Pericardium fibroblast (primary cell): ENCODE data around the gene SDK2. TPM values are rescaled to one million over a fixed set of nuclear protein-coding genes. Genes with fewer than 3 reads are reported as not detected.

ENCODE experiments used
- total RNA-seq: library from RNA; depleted of rRNA; stranded (reverse); fragments of >200 nt; gene quantifications from 2 replicates; pipeline ENCODE4 v1.2.3, GENCODE V29; 2015

Gene SDK2, protein sequence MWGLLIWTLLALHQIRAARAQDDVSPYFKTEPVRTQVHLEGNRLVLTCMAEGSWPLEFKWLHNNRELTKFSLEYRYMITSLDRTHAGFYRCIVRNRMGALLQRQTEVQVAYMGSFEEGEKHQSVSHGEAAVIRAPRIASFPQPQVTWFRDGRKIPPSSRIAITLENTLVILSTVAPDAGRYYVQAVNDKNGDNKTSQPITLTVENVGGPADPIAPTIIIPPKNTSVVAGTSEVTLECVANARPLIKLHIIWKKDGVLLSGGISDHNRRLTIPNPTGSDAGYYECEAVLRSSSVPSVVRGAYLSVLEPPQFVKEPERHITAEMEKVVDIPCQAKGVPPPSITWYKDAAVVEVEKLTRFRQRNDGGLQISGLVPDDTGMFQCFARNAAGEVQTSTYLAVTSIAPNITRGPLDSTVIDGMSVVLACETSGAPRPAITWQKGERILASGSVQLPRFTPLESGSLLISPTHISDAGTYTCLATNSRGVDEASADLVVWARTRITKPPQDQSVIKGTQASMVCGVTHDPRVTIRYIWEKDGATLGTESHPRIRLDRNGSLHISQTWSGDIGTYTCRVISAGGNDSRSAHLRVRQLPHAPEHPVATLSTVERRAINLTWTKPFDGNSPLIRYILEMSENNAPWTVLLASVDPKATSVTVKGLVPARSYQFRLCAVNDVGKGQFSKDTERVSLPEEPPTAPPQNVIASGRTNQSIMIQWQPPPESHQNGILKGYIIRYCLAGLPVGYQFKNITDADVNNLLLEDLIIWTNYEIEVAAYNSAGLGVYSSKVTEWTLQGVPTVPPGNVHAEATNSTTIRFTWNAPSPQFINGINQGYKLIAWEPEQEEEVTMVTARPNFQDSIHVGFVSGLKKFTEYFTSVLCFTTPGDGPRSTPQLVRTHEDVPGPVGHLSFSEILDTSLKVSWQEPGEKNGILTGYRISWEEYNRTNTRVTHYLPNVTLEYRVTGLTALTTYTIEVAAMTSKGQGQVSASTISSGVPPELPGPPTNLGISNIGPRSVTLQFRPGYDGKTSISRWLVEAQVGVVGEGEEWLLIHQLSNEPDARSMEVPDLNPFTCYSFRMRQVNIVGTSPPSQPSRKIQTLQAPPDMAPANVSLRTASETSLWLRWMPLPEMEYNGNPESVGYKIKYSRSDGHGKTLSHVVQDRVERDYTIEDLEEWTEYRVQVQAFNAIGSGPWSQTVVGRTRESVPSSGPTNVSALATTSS (N-terminal part only)
- total RNA-seq, result 0.93 and 1.4 TPM in 2 replicates

DNA sequence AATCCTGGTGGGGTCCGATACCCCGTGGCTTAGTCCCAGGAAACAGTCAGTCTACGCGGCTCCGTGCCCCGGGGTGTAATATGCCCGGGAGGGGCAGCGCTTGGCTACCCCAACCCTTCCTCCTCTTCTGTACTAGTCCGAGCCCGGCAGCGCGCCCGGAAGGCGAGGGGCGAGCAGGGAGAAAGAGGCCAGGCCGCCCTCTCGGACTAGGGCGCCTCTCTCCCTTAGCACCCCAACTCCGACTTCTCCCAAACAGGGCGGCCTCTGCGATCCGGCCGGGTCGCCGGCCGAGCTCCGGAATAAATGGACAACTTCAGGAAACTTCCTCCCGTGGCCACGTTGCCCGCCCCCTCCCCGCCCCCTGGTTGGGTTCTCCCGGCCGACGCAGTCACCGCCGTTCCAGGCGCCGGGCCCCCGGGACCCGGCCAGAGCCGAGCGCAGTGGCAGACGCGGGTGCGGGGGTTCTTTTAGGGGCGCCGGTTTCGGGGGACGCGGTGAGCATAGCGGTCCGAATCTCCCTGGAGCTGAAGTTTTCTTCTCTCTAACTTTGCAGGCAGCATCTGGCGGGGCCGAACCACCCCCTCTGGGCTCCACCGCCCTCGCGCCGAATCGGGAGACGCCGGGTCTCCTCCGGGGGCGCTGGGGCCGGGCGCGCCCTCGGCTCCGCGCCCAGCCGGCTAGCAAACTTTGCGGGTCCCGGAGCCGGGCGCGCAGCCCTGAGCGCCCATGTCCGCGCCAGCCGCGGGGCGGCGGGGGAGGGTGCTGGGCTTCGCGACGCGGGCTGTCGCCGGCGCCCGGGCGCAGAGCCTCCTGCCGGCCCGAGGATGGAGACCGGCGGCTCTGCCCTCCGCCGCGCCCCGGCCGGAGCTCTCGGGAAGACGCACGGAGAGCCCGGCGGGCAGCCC, at the start of gene SDK2:
Gene SDK2 (minus strand): TSS at position 301 of the 905 bp plus-strand sequence. CDS start 357 bp downstream, outside the sequence.

DNA sequence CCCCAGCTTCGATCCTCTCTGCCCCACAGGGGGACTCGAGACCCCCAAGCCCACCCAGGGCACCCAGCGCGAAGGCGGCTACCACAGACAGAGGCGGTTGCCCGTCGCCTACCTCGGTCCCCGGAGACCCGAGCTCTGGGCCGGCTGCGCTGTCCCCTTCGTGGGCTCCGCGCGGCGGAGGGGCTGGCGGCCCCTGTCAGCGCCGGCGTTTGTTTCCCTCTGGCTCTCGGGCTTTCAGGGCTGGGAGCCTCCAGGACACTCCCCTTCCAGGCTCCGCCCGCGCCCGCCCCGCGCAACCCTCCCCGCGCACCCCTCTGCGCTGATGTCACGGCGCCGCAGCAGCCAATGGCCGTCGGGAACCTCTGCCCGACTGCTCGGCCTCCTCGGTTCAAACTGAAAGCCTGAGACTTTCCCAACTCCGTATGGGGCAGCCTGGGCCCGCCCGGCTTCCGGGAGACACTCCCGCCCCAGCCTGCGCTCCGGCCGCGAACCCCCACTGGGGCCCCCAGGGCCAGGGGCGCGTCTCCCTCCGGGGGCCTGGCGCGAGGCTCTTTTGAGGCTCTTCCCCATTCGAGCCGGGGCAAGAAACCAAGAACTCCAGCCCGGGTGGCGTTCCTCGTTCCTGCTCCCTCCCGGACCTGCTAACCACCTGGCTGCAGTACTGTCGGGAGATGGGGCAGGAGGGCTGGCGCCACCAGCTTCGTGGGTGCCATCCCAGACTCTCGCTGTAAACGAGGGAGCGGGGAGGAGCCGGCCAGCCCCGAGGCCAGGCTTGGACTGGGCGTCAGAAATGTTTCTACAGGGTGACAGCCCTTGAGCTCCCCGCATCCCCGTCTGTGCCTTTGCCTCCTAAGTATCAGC, 332.2 kb downstream of the SDK2 start, which contains the start of gene CDC42EP4:
Gene CDC42EP4 (minus strand): TSS at position 221 of the 861 bp plus-strand sequence. CDS start 25,501 bp downstream, outside the sequence.

